Body of pancreas (tissue), 4 donors: ENCODE measurements around the gene AIMP1.
"Not testable (repeated sequence)": the region's sequence is repeated elsewhere in the genome, so short reads cannot be mapped to it uniquely, and the experiment has no call there.

ENCODE experiments used
- CTCF ChIP-seq, 7 experiments: fragments of 450-650 bp in 4 of 7; fragments of 200-600 bp in 3 of 7; sonication (generic) in 3 of 7; IDR thresholded peaks; one replicate each; pipeline ENCODE4 v1.5.1; 2016 to 2019; ENCODE audit warnings: antibody characterized with exemption in 7 of 7
- POLR2A ChIP-seq, 3 donors: fragments of 450-650 bp; IDR thresholded peaks; one replicate each; pipeline ENCODE4 v1.6.1; 2016; ENCODE audit warnings: antibody characterized with exemption in 3 of 3, mild to moderate bottlenecking in 2 of 3

- not testable (repeated sequence) for TF ChIP-seq CTCF, POLR2A (IDR thresholded peaks at IDR 0.05)
Observed at GRCh38 chr4:106321814-106322213, 5.5 kb downstream of the AIMP1 start.
